Measurements from ENCODE around the gene STARD3NL. TPM values are rescaled to one million over a fixed set of nuclear protein-coding genes. Genes with fewer than 3 reads are reported as not detected.
A peak's percentile ranks its signal among the peaks of the same experiment; 100 is the strongest.
"Not testable (repeated sequence)": the region's sequence is repeated elsewhere in the genome, so short reads cannot be mapped to it uniquely, and the experiment has no call there.

Gene STARD3NL
- total RNA-seq, 4 donors from 2014 or later = 41.2 to 47.9 (median 43.6) TPM

GRCh38 chr7:38232502-38233366, 54.7 kb downstream of the STARD3NL start:
- no peak for TF ChIP-seq CTCF (IDR thresholded peaks at IDR 0.05)
- DNase-seq (ENCODE audit: low spot score) = no peak
- peak; percentile 10 for ATAC-seq (ENCODE audit: low FRiP score)

- ATAC-seq (ENCODE audit: low FRiP score); DNase-seq (ENCODE audit: low spot score): not testable (repeated sequence)
These were observed 56.7 kb downstream of the STARD3NL start for GRCh38 chr7:38234759-38235158.

GRCh38 chr7:38235606-38236005, 57.6 kb downstream of the STARD3NL start:
- DNase-seq (ENCODE audit: low spot score) (no peak), ATAC-seq (ENCODE audit: low FRiP score) (no peak)
- no peak for TF ChIP-seq CTCF (IDR thresholded peaks at IDR 0.05)

- not testable (repeated sequence) for ATAC-seq (ENCODE audit: low FRiP score); DNase-seq (ENCODE audit: low spot score)
These were observed 61.1 kb downstream of the STARD3NL start for GRCh38 chr7:38239129-38239528.

GRCh38 chr7:38241071-38241470, 63.0 kb downstream of the STARD3NL start:
- ATAC-seq (ENCODE audit: low FRiP score) = no peak
- DNase-seq (ENCODE audit: low spot score) = no peak
- TF ChIP-seq CTCF (IDR thresholded peaks at IDR 0.05) = no peak

GRCh38 chr7:38242814-38243213, 64.8 kb downstream of the STARD3NL start:
- ATAC-seq (ENCODE audit: low FRiP score) (no peak), DNase-seq (ENCODE audit: low spot score) (no peak)
- no peak for TF ChIP-seq CTCF (IDR thresholded peaks at IDR 0.05)

GRCh38 chr7:38243345-38243744, 65.3 kb downstream of the STARD3NL start:
- not testable (repeated sequence) for ATAC-seq (ENCODE audit: low FRiP score); DNase-seq (ENCODE audit: low spot score)

GRCh38 chr7:38244516-38244915, 66.5 kb downstream of the STARD3NL start:
- DNase-seq (ENCODE audit: low spot score) (no peak), ATAC-seq (ENCODE audit: low FRiP score) (no peak)
- TF ChIP-seq CTCF (IDR thresholded peaks at IDR 0.05) = no peak
